Hypothalamus (tissue), 51 donors: Measurements from ENCODE around the gene DICER1.

Experiments
- DNase-seq, 51 donors: peaks; one replicate each; lab custom pipeline; 2025; lab: John Stamatoyannopoulos, UW

Gene DICER1

DNA sequence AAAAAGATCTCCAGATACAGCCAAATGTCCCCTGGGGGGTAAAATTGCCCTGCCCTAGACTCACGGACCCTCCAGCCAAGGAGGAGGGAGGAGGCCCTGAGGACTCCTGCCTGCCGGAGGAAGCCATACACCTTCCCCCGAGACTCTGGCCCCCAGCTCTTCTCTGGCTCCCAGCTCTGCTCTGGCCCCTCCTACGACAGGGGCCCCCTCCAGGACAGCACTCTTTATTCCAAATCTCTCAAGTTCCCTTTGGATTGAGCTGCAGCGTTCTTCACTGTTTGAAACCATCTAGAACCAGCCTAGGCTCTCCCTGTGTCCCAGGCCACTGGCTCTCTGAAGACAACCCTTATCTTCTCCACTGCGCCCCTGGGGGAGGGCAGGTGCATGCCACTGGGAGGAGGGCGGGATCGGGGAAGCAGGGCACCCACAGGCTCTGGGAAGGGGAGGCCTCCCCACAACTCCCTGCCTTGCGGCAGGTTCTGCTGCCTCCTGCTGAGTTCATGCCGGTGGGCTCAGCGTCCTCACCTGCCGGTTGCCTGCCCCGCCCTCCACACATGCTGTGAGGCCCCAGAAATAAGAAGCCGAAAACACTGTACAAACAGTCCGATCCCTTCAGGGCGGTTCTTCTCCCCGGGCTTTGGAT, 112.7 kb downstream of the DICER1 start:
- no peak for DNase-seq

DNA sequence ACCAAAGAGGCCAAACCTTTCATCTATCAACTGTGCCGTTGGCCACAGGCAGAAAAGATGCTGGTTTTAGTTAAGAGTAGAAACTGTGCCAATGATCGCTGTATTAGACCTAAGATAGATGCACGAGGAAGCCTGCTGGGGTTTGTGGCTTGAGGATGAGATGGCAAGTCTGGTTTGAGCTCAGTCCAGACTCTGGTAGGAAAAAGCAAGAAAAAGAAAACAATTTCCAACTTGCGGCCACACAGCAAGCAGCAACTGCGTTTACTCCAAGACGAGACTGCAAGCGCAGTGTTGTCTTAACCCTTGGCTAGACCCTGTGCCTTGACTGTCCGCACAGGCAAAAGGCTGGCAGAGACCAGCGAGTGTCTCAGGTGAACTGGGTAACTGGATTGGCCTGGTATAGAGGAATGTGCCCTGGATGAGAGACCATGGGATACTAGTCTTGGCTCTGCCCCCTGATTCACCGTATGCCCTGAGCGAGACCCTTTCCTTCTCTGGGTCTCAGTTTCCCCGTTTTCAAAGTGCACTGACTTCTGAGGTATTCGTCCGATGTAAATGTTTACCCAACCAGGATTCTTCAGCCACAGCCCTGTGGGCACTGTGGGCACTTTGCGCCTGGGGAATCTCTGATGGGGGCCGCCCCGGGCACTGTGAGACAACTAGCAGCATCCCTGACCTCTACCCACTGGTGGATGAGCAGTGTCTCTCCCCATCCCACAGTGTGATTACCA, 113.4 kb downstream of the DICER1 start:
- no peak for DNase-seq

DNA sequence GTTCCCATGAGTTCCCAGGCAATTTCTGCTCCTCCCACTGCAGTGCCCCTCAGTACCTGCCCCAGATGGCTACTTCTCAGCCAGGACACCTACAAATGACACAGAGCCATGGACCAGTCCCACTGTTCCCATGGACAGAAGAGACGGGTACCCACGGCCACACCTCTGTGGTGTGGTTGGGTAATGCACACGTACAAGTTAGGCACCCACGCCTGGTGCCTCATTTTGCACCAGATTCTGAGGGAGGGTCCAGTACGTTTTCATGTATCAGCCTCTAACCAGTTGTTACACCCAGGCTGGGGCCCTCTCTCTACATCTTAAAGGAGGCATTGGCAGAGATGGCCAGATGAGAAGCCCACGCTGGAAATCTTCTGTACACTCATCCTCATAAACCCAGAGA, 114.0 kb downstream of the DICER1 start:
- no peak for DNase-seq

DNA sequence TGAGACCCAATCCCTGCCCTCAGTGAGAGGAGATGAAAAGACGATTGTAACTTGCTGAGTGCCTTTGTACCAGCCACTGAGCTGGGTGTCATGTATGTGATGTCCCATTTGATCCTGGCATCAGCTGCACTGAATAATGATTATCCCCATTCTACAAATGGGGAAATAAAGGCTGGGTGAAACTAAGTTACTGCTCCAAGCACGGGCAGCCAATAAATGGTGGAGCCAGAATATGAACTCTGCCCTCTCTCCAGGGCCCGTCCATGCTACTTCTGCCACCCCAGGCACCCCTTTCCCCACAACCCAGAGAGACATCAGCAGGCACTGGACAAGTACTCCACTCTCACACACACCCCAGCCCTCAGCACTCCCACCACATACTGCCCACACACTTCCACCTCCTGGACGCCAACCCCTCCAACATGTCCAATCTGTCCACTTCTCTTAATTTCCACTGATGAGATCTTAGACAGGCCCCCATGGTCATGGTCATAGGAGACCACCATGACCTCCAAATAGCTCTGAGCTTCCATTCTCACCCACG, 115.8 kb downstream of the DICER1 start:
- DNase-seq, result no peak

DNA sequence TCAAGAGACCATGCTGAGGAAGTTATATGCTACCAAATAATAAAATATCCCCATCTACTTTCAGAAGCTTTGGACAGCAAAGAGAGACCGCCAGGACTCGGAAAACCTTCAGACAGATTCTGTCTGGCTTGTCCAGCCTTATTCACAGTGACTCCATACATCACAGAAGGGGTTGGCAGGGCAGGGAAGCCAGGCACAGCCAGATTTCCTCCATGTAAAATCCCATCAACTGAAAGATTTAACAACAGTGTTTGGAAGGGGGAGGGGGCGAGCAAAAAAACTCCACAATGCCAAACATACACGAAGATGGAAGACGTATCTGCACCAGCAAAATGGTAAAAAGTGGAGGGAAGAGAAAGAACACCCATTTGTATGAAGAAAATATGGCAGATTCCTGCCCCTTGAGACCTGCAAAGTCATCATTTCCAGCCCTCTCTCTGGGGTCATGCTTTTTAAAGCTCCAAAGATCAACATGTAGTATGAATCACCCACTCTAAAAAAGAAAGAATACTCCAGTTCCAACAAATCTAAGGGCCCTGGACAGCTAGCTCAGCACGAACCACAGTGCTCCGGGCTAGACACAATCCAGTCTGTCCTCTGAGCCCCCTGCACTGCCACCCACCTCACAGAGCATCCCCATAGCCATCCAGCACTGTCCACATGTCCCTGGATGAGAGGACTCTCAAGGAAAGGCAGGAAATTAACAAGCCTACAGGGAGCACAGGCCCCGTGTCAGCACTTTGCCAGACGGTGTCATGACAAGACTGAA, 116.4 kb downstream of the DICER1 start:
- DNase-seq, result no peak

DNA sequence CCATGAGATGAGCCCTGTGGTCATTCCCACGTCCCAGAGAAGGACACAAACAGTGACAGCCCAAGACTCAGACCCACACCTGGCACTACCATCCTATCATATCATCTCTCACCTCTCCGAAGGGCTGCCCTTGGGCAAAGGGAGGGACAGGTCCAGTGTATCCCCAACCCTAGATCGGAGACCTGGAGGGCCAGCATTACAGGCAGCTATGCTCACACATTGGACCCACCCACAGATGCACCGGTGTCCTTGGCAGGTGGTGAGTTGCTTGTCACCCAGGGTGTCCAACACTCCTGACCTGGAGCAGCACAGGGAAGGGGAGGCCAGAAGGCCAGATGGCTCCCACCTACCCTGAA, 117.4 kb downstream of the DICER1 start:
- no peak for DNase-seq

DNA sequence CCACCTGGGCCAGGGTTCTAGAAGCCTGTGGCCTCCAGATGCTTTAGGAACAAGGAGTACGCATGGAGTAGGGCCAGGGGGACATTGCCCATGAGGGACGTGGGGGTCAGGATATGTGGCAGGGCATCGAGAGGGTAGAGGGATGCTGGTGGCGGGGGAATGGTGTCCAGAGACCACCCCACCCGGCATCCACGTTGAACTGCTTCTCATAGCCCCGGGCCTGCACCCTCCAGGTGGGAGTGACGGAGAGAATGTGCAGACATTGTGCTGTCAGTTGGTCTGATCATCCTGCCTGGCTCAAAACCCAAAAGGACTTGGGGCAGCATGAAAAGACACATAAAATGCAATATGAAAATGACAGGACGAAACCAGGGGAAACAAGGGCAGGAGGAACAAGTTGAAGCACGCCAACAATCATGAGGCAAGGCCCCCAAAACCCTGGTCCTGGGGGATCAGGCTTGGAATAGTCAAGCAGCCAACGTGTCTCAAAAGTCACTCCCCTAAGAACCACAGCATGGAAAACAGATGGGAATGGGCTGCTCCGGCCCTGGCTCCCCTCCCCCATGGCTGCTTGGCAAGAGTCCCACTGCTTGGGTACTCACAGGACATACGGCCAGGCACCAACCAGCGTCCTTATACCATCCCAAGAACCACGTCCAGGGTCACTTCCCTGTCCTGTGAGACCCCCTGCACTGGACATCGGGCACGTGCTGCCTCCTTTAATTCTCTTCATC, 117.9 kb downstream of the DICER1 start:
- no peak for DNase-seq

DNA sequence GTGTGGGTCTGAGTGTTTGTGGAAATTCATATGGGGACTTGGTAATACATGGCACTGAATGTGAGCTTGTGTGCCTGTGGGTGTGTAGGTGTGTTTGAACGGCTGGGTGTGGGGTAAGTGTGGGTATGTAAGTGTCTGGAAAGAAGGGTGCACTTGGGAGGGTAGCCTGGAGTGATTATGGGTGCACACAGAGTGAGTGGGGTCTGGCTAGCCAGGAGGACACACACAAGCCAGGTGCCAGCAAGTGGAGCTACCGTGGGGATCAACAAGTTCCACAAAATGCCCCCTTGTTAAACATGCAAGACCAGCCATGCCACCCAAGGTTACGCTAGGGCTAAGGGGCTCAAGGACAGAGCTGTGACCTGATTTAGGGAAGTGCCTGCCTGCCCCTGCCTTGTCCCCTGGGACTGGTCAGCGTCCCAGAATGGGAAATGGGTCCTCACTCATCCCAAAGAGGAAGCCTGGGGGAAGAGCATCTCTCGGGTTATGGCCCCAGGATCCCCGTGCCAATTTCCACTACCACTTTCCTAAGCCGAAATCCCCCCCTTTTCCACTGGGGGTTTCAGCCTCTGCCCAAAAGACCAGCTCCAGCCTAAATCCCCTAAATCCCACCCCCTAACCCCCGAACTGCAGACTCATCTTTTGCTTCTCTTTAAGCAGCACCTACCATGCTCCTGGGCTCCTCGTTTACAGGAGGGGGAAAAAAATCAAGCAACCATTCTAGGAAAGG, 118.6 kb downstream of the DICER1 start:
- no peak for DNase-seq

DNA sequence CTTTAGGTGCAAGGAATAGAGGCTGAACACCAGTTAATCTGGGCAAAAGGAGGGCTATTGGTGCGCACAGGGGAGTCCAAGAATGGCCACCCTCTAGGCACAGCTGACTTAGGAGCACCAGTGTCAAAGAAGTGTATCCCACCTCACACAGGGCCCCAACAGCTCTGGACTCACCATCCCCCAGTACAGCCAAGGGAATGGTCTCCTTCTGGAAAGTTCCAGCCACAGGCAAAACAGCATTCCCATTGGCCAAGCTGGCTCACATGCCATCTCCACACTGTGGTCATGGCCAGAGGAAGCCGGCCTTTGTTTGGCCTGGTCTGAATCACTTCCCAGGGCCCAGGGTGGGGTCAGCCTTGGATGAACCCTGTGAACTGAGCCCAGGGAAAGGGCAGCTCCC, 120.1 kb downstream of the DICER1 start:
- no peak for DNase-seq
